ENCODE data around the gene NLGN1.
A peak's percentile ranks its signal among the peaks of the same experiment; 100 is the strongest.
"Not testable (repeated sequence)": the region's sequence is repeated elsewhere in the genome, so short reads cannot be mapped to it uniquely, and the experiment has no call there.

NLGN1 gene
- 0 to 6.5 (median 0.07) reads per million in 17 experiments for total RNA-seq

DNA sequence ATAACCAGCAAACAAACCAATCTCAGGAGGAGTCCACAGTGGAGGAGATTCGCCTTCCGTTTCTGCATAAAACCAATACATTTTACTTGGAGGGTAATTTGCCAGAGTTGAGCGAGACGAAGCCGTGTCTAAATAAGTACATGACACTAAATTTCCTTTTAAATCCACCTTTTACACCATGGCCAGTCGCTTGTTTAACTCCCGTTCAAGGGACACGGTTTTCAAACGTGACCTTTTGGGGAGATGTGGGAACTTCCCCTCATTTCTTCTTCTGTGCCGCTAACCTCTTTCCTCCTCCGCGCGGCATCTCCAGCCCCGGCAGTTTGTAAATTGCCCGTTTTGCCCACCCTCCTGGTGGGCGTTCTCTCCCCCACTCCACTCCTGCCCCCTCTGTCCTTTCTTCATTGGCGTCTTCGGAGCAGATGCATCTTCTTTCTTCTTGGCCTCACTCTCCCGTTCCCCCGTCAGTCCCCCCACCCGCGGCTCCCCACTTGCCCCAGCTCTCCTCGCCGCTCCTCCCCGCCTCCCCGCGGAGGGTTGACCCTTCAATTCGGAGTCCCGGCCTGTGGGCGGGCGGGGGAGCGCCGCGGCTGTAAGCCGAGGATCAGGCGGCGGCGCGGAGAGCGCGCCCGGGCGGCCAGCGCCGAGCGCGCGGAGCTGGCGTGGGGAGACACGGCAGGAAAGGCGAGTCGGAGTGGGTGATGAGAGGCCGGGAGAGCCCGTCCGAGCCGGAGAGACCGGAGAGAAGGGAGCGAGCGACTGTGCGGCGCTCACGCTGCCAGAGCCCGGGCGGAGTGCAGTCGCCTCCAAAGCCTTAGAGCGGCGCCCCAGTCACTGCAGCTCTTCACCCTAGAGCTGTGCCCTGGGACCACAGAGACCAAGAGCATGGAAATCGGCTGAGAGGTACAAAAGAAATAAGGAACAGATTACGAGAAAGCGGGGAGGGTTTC is at the start of gene NLGN1:
Gene NLGN1 (plus strand): TSS at position 584 of the 950 bp plus-strand sequence.
- DNase-seq = peak; percentile 37 to 57 (median 44)

DNA sequence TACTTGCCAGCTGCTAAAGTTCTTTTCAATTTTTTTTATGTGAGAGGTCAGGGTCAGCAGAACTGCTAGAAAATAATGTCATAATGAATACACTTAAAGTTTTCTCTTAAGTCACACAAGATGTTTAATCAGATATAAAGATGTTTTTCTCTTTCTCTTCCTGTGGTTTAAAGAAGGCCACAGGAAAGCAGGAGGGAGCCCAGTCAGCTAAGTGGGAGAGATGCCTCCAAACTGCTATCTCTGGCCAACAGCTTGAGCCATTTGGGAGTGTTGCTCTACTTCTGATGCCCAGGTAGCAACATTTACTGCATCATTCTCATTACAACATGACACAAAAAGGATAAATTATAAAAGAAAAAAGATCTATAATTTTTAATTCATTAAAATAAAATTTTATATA is 45.7 kb upstream of the NLGN1 start:
- DNase-seq = no peak

DNA sequence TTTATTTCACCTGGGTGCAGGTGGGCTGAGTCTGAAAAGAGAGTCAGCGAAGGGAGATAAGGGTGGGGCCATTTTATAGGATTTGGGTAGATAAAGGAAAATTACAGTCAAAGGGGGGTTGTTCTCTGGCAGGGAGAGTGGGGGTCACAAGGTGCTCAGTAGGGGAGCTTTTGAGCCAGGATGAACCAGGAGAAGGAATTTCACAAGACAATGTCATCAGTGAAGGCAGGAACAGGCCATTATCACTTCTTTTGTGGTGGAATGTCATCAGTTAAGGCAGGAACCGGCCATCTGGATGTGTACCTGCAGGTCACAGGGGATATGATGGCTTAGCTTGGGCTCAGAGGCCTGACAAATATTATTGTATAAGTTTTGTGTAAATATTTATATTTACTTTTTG is 44.4 kb upstream of the NLGN1 start:
- DNase-seq = not testable (repeated sequence)

DNA sequence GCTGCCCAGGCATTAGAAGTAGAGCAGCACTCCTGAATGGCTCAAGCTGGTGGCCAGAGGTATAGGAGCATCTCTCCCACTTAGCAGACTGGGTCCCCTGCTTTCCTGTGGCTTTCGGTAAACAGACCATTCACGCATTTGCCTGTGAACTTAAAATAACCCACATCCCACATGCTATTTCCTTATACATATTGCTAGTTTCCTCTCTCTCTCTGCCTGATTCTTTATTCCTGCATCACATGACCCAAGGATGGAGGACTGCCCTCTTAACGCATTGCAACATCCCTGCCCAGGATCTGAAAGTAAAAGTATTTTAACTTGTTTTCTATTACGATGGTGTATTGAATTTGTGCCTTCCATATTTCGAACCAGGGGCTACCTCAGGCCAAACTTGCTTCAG is 43.4 kb upstream of the NLGN1 start:
- peak in 2 of 4 experiments; percentile 7 for DNase-seq

DNA sequence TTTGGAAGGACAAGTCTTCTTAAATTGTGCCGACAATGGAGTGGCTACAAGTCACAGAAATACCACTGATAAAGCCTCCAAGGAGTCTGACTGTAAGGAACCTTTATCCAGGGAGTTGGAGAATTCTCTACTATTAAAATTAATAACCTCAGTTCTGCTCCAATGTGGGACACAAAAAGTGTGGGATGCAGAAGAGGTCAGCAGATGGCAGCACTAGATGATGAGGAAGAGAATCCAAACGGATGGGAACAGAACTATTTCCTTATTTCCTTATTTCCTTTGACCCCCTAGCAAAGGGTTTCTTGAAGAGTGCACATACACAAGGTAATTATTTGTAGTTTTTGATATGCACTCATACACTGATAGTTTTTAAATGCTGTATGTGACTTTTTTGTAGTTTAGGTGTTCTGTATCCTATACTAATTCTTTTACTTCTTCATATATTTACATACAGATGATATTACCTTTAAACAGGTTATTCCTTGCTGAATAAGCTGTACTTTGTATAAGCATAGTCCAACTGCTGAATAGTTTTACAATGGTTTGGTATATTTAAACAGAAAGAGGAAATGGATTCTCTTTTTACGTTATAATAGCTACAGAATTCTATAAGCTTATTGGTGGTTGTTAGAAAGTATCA is 25.6 kb upstream of the NLGN1 start:
- DNase-seq = peak; percentile 34 to 53 (median 50)

DNA sequence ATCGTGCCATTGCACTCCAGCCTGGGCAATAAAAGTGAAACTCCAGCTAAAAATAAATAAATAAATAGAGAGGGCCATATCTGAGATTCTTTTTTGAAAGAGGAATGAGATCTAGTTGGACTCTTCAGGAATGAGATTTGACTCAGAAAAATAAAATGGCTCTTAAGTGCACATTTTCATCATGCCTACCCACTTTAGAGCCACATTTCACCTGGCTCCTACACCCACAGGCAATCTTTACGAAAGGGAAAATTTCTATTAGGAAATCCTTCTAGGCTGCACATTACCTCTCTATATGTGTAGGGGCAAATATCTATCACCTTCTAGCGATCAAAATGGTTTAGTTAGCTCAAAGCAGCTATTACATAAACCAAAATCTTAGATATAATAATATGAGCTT is 16.9 kb upstream of the NLGN1 start:
- DNase-seq = no peak

DNA sequence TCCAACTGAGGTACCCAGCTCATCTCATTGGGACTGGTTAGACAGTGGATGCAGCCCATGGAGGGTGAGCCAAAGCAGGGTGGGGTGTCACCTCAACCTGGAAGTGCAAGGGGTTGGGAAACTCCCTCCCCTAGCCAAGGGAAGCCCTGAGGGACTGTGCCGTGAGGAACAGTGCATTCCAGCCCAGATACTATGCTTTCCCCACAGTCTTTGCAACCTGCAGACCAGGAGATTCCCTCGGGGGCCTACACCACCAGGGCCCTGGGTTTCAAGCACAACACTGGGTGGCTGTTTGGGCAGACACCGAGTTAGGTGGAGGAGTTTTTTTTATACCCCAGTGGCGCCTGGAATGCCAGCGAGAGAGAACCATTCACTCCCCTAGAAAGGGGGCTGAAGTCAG is 15.6 kb upstream of the NLGN1 start:
- DNase-seq = not testable (repeated sequence)

DNA sequence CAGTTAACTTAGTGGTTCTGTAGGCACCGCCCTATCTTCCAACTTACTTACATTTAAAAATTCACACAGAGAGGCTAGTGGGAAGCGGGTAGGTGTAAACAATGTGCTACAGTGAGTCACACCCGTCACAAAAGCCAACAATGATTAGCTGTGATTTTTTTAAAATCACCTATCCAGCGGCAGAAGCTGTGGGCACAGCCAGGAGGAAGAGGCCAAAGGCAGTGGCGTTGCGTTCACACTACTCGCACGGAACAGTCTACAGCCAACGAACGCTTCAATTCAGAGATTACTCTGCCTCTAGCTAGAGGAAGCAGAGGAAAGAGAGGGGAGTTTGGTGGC is 2.5 kb upstream of the NLGN1 start:
- peak in 1 of 4 experiments; percentile 65 for DNase-seq

DNA sequence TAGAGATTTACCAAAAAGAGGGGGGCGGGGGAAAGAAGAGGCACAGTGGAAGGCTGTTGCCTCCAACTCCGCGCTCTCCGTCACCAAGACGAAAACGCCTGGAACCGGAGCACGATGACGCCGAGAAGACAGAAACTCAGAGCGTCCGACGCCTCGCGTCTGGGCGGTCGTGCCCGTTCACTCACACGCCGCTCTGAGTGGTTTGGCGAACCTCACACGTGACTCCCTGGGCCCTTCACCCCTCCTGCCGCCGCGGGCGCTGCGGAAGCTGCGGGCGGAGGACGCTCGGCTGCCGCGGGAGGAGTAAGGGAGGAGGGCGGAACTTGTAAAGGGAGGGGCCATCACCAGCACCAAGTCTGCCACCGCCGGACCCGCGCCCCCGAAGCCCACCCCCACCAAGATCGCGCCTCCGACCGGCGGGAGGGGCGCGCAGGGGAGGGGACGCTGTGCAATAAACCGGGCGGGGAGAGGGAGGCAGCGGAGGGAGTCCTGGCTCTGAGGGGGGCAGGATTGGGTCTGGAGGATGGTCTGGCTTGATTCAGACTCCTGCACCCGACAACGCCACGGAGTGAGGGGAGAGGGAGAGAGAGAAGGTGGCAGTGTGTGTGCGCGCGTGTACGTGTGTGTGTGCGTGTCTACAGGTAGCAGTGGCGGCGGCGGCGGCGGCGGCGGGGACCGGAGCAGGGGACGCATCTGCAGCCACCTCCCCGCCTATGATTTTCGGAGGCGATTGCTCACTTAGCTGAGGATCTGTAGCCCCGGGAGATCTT is 1.9 kb upstream of the NLGN1 start:
- peak; percentile 84 to 91 (median 88) for DNase-seq

DNA sequence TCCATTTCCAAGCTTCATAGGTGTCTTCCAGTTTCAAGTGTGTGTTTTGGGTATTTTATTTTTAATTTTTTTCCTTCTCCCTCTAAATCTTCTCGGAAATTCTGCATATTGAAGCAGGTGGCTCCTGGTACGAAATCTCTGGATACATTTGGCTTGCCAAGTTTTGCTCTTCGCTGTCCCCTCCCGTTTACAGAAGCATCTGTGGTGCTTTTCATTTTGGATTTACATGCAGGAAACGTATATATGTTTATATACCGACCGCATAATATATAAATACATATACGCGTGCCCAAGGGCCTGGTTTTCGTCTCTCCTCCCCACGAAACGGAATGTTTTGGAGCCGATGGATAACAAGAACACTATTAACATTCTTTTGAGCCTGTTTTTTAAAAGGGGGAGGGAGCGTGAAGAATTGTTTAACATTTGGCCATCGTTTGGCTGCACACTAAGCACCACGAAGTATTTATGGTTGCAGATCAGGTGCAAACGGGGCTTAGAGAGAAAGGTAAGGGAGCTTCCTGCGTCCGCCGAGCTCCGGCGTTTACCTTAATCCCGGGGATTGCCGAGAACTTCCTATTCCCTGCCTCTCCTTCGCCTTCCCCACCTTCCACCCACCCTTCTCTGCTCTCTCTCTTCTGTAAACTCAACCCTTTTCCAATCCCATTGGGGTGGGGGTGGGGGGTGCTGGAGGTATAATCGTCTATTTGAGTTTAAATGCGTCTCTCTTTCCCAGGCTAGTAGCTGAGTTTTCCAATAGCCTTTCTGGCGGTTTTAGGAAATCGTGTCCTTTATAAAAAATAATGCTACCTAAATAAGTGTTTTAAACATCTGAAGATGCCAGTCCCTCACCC is 1.1 kb upstream of the NLGN1 start:
- no peak for DNase-seq

DNA sequence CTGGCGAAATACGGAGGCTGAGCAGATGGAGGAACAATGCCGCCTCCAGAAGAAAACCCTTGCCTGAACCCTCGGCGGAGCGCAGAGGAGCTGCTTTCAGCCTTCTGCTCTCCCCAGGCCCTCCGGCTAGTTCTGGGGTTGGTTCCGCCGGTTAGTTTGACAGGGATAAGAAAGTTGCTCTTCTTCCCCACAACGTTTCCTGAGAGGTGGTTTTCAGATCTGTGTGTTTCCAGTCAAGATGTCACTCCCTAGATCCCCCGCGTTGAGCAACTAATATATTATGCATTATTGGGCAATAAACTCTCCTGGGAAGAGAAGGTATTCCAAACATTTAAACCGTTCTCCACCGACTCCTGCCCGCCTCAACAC is 551 bp downstream of the NLGN1 start:
- DNase-seq = peak in 1 of 4 experiments; percentile 49

DNA sequence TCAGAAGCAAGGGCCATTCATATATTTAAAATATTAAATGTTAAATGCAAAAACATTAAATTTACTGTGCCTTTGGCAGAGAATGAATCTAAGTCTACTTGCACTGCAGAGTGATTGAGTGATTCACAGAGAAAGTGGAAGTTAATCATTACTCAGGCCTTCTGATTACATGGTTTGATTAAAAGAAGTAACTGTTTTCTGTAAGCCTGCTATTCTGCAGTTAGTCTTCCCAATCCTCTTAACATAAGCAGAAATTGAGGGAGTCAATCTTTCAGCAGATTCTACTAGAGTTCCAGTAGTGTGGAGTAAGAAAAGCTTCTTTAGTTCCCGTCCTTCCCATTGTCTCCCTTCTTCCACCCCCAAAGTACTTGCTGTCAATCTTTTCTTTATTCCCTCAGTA is 1.5 kb downstream of the NLGN1 start:
- no peak for DNase-seq

DNA sequence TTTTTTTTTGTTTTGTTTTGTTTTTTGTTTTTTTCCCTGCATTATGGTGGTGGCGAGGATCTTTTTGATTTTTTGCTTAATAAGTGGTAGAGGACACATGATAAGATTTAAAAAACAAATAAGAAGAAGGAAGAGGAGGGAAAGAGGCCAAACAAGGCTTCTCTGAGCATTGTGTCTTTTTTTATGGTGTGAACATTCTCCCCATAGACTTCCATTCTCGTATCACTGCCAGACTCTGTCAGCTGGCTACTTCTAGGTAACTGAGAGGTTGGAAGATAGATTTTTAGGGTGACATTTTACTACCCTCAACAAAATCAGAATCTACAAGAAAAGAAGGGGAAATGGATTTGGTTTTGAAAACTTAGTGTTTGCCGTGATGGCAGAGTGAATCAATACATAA is 3.8 kb downstream of the NLGN1 start:
- no peak for DNase-seq

DNA sequence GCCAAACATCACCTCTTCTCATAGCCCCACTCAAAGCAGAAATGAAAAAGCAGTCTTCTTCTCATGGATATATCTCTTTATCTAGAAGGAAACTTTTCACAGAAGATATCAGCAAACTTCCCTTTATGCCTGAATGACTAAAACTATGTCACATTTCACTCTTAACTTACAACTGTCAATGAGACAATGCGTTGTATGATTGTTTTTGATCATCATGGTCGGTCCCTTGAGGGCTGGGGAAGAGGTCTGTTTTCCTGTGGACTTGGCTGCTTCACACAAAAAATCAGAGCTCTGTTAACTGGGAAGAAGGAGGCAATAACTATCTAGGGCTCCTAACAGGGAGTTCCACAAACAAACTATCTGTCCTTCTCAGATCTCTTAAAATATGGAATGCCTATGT is 5.1 kb downstream of the NLGN1 start:
- no peak for DNase-seq

DNA sequence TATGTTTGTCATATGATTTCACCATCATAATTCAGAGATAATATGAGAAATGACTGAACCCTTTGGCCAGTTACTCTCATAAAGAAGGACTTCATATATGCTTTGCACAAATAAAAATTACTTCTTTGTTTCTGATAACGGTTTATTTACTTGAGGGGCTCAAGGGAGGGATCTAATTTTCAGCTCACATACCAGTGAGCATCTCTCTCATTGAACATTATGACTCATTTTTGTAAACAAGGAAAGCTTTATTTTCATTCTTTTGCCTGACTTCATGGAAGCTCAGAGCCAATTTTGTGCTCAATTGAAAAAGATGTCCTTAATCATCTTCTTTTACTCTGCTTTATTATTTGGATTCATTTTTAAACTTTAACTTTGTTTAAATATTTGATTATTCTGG is 5.8 kb downstream of the NLGN1 start:
- DNase-seq = no peak

DNA sequence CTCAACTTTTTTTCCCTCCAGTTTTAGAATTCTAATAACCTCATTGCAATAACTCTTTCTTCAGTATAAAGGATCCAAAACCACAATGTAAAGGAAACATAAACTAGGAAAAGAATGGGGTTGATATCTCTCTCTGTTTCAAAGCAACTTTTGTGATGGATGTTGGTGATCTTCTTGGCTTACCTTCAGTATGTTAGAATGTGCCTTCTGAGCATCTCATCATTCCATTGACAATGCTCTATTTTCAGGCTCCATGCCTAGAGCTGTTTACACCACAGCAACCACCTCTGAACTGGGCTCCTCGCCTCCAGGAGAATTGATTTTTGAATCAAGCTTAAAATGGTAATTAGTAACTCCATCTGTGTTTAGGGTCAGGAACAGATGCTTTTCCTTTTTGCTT is 6.6 kb downstream of the NLGN1 start:
- no peak for DNase-seq

DNA sequence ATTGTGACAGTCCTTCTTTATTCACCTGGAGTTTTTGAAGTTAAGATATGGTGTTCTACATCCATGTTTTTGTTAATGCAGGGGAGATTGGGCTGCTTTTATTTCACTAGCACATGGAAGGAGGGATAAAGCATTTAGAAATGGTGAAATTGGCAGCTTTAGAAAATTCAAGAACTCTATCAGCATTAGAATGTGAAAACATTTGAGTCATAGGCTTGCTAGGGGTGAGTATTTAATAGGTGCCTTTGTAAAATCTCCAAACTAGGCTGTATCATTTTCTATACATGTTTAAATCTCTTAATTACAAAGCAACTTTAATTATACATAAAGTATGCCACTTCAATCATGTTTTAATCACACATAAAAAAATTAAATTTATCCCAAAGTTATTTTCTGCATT is 12.9 kb downstream of the NLGN1 start:
- no peak for DNase-seq

DNA sequence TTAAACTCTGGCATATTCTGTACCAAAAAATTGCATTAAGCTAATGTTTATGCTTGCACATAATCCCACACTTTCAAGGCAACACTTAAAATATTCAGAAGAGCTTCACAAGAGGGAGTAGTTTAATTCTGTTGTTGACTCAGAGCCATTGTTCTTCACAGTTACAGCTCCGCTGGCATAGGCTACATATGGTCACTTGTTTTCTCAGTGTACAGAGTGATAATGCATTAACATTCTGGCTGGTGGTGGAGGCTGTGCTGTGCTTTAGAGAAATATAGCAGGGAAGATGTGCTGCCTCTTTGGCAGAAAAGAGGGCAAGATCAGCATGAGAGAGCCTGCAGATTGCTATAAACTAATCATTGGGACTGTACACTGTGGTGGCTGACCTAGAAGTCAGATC is 13.3 kb downstream of the NLGN1 start:
- DNase-seq = no peak

DNA sequence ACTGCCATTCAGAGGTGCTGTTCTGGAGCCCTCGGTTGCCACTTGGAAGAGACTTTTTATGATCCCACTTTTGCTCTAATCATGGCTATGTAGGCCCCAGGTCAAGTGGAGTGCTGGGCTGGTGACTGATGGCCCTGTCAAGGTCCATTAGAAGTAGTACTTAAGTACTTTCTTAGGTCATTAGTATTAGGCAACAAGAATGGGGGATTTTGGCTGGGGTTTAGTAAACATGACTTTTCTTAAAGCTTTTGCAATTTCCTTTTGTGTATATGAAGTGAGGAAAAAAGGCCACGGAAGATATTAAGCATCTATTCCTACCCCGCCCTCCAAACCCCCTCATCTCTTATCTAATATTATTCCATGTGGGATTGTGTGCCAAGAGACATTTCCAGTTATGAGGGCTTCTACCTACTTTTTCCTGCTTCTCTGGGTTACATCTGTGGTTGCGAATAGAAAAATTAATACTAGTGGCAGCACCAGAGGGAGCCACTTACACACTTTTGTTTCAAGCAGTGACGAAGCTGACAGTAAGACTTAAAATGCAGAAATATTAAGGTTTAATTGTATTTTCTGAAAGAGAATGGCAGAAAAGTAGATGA is 13.9 kb downstream of the NLGN1 start:
- DNase-seq = peak in 3 of 4 experiments; percentile 17 to 41 (median 29)

DNA sequence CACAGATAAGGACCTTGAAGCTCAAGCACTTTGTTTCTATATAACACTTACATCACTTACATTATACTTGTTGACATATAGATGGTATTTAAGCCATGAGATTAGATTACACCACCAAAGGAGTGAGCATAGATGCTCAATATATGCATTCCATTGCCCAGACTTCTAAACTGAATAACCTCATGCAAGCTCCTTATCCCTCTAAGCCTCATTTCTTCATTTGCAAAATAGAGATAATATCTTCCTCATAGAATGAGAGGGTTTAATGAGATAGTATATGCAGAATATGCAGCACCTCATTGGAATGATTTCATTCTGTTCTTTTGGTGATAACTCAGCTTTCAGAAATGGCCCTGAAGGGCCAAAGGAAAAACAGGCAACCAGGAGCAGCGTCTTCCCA is 18.5 kb downstream of the NLGN1 start:
- no peak for DNase-seq

DNA sequence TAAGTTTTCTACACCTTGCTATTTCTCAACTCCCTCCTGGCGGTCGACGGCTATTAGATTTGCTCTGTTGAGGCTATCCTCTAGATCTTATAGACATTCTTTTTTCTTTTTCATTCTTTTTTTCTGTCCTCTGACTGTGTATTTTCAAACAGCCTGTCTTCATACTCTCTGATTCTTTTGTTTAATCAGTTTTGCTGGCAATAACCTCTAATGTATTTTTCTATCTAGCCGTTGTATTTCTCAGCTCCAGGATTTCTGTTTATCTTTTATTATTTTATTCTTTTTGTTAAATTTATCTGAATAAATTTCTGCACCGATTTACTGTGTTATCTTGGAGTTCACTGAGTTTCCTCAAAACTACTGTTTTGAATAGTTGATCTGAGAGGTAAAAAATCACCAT is 31.5 kb downstream of the NLGN1 start:
- no peak for DNase-seq

DNA sequence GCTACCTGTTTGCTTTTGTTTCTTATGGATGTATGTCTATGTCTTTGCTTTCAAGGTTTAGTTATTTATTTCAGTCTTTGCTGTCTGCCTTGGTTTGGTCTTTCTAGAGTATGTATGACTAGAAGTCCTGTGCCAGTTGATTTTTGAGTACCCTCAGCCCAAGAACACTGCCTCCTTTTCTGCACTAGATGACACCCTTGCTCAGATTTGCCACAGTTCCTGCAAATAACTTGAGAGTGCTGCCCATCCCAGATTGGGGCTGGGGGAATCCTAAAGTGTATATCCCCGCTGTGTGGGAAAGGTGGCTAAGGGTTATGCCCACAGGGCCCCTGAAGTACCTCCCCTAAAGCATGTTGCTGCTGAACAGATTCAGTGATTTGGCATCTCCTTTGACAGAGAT is 32.0 kb downstream of the NLGN1 start:
- no peak for DNase-seq

Data from suppressor macrophage (primary cell).